ENCODE results near the gene TIMP2.

GRCh38 chr17:78908426-78908825 lies 16.8 kb downstream of the TIMP2 start:
- TF ChIP-seq CTCF (IDR thresholded peaks at IDR 0.05; ENCODE audit: low read depth, low read length): no peak
- no peak for TF ChIP-seq EZH2phosphoT487 (IDR thresholded peaks at IDR 0.05; ENCODE audit: low read depth)

Measured in OCI-LY3 (cell line).